ENCODE results near the gene TMEM120A.

DNA sequence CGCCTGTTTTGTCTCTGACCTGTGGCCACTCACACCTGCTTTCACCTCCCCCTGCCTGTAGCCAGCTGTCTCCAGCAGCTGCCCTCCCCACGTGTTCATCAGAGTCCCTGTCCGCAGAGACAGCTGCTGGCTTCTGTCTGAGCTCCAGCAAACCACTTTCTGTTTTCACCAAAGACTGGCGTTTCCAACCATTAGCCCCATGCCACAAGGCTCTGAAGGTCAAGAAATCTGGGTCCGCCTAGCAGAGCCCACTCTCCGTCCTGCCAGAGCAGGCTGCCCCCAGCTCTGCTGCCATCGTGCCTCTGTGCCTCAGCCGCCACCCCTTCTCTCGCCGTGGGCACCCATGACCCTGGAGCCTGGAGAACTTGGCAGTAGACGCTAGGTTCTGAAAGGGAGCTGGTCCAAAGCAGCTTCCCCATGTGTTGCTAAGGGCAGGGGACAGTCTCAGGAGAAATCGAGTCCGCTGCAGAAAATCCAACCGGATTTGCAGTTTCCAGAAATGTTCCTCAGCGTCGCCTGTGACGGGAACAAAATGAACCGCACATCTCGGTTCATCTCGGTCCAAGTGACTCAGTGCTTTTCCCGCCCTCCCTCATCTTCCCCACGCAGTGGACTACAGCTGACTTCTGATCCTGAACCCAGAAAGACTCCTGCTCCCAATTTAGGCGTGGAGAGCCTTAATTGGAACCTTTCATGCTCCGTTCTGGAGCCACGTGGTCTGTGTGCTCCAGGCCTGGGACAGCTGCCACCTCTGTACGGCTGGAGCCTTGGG is 28.0 kb downstream of the TMEM120A start:
- TF ChIP-seq, protein P1, sequence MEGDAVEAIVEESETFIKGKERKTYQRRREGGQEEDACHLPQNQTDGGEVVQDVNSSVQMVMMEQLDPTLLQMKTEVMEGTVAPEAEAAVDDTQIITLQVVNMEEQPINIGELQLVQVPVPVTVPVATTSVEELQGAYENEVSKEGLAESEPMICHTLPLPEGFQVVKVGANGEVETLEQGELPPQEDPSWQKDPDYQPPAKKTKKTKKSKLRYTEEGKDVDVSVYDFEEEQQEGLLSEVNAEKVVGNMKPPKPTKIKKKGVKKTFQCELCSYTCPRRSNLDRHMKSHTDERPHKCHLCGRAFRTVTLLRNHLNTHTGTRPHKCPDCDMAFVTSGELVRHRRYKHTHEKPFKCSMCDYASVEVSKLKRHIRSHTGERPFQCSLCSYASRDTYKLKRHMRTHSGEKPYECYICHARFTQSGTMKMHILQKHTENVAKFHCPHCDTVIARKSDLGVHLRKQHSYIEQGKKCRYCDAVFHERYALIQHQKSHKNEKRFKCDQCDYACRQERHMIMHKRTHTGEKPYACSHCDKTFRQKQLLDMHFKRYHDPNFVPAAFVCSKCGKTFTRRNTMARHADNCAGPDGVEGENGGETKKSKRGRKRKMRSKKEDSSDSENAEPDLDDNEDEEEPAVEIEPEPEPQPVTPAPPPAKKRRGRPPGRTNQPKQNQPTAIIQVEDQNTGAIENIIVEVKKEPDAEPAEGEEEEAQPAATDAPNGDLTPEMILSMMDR (IDR thresholded peaks at IDR 0.05) = no peak
- TF ChIP-seq POLR2AphosphoS5 (IDR thresholded peaks at IDR 0.05) = peak in 2 of 3 donors; percentile 53 to 56
